Endodermal cell (in vitro differentiated cells): ENCODE measurements around the gene PPP1R16B. TPM values are rescaled to one million over a fixed set of nuclear protein-coding genes. Genes with fewer than 3 reads are reported as not detected.
"Not testable (repeated sequence)": the region's sequence is repeated elsewhere in the genome, so short reads cannot be mapped to it uniquely, and the experiment has no call there.

Experiments
- DNase-seq: peaks from one replicate; pipeline ENCODE4 v3.0.0-alpha.2; 2017
- H3K27ac ChIP-seq: 2 replicates; pipeline ENCODE4 v1.5.1; 2013; ENCODE audit warnings: mild to moderate bottlenecking, low read depth, low read length, moderate library complexity
- H3K27me3 ChIP-seq: 2 replicates; pipeline ENCODE4 v1.6.1; 2013; ENCODE audit warnings: mild to moderate bottlenecking, low read length, moderate library complexity; ENCODE audit not compliant: insufficient read depth, control insufficient read depth, poor library complexity, severe bottlenecking
- H3K36me3 ChIP-seq: 2 replicates; pipeline ENCODE4 v1.7.0; 2013; ENCODE audit warnings: mild to moderate bottlenecking, low read length, moderate library complexity; ENCODE audit not compliant: control insufficient read depth, insufficient read depth
- H3K4me1 ChIP-seq: one replicate; pipeline ENCODE4 v1.7.0; 2013; ENCODE audit warnings: low read length; ENCODE audit not compliant: control insufficient read depth, insufficient read depth
- H3K4me3 ChIP-seq: 2 replicates; pipeline ENCODE4 v1.5.1; 2013; ENCODE audit warnings: mild to moderate bottlenecking, low read length, moderate library complexity
- H3K9ac ChIP-seq: 2 replicates; pipeline ENCODE4 v1.6.1; 2013; ENCODE audit warnings: mild to moderate bottlenecking, low read length, moderate library complexity; ENCODE audit not compliant: poor library complexity, severe bottlenecking; ENCODE audit errors: extremely low read depth
- H3K9me3 ChIP-seq: 2 replicates; pipeline ENCODE4 v1.6.1; 2013; ENCODE audit warnings: mild to moderate bottlenecking, low read length, moderate library complexity; ENCODE audit not compliant: control insufficient read depth
- H3K27ac Mint-ChIP-seq: 2 replicates; pipeline ENCODE4 v1.8.0; 2020; ENCODE audit warnings: mixed read lengths
- H3K27me3 Mint-ChIP-seq: 2 replicates; pipeline ENCODE4 v1.8.0; 2021; ENCODE audit warnings: mild to moderate bottlenecking, mixed read lengths; ENCODE audit not compliant: insufficient read depth
- H3K36me3 Mint-ChIP-seq: 2 replicates; pipeline ENCODE4 v1.8.0; 2020; ENCODE audit warnings: low read depth, mixed read lengths
- H3K4me1 Mint-ChIP-seq: 2 replicates; pipeline ENCODE4 v1.8.0; 2020; ENCODE audit warnings: mixed read lengths
- H3K4me3 Mint-ChIP-seq: 2 replicates; pipeline ENCODE4 v1.8.0; 2020; ENCODE audit warnings: mild to moderate bottlenecking, moderate library complexity, mixed read lengths
- H3K9me3 Mint-ChIP-seq: 2 replicates; pipeline ENCODE4 v1.8.0; 2020; ENCODE audit warnings: mild to moderate bottlenecking, mixed read lengths
- CTCF ChIP-seq: fragments of 200-600 bp; sonication (generic); conservative IDR thresholded peaks from 2 replicates; pipeline ENCODE4 v1.5.0; 2021; ENCODE audit warnings: antibody characterized with exemption, mild to moderate bottlenecking
- WGBS, 2 experiments: methylation state at CpG; one replicate each; pipeline versions ENCODE4 v1.1.5 to v1.1.7; 2013; ENCODE audit warnings: missing lambda C conversion rate in 2 of 2, mixed read lengths in 1 of 2; ENCODE audit not compliant: insufficient coverage in 1 of 2, insufficient read length in 1 of 2; 5-methylcytosine and 5-hydroxymethylcytosine counted together
- total RNA-seq, 2 donors: library from RNA; stranded (reverse); fragmentation: NEBNext Ultra II Directional in 1 of 2; extraction: Animal tissue kit (Norgen Biotek cat#: 25700) in 1 of 2; gene quantifications; 2 replicates in 1 of 2; 3 replicates in 1 of 2; pipeline ENCODE4 v1.2.1, GENCODE V29; 2021

Gene PPP1R16B
- total RNA-seq, 2 donors from 2014 or later, result 6.7 to 15.3 TPM

DNA sequence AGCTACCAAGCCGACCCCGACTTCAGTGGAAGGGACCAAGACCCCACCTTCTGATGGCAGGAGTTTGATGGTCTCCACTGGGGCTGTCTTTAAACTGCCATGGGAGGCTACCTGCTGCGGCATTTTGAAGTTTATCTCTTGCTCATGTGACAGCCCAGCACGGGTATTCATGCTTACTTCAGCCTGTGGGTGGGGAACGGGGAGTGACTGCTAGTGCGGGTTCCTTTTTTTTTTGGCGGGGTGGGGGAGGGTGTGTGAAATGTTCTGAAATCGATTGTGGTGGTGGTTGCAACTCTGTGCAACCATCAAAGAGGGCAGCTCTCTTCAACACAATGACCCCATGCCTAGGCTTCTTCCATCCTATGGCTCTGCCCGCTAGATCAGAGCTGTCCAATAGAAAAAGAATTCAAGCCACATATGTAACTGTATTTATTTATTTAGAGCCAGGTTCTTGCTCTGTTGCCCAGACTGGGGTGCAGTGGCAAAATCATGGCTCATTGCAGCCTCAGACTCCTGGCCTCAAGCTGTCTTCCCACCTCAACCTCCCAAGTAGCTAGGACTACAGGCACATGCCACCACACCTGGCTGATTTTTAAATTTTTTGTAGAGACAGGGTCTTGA is 53.7 kb downstream of the PPP1R16B start:
- no peaks in the 10 kb centered on the region for H3K27me3 Mint-ChIP-seq
- no peak for TF ChIP-seq CTCF
- no peak overlapping the region for H3K4me3 Mint-ChIP-seq

DNA sequence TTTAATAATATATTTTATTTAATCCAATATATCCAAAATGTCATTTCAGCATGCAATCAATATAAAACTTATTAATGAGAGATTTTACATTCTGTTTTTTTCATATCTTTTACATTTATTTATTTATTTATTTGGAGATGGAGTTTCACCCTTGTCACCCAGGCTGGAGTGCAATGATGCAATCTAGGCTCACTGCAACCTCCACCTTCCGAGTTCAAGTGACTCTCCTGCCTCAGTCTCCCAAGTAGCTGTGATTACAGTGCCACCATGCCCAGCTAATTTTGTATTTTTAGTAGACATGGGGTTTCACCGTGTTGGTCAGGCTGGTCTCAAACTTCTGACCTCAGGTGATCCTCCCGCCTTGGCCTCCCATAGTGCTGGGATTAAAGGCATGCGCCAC is 54.4 kb downstream of the PPP1R16B start:
- H3K4me3 Mint-ChIP-seq, H3K36me3 ChIP-seq, H3K27me3 ChIP-seq, H3K9me3 Mint-ChIP-seq, H3K27ac ChIP-seq, H3K9ac ChIP-seq, H3K36me3 Mint-ChIP-seq, DNase-seq, H3K4me1 Mint-ChIP-seq, H3K9me3 ChIP-seq, H3K4me1 ChIP-seq, H3K27ac Mint-ChIP-seq, H3K4me3 ChIP-seq, H3K27me3 Mint-ChIP-seq: not testable (repeated sequence)
- WGBS, 2 experiments, result 85 to 91% methylated on average over 4 of the region's 4 CpGs

More for the DNA sequence above, 53.7 kb downstream of the PPP1R16B start:
- Mint-ChIP-seq H3K4me1 (peaks cover 5% of the 10 kb centered on the region), H3K36me3 (peaks cover 2% of the 10 kb centered on the region), H3K27ac (no peak overlapping the region), H3K9me3 (no peaks in the 10 kb centered on the region)
- no peak overlapping the region for H3K4me3 ChIP-seq
- no peaks in the 10 kb centered on the region for H3K9me3 ChIP-seq
- 90 to 96% methylated on average over 4 to 7 of the region's 9 CpGs for WGBS, 2 experiments
- peaks cover 3% of the 10 kb centered on the region for H3K4me1 ChIP-seq
- no peak overlapping the region for H3K27ac ChIP-seq
- H3K27me3 ChIP-seq, result no peaks in the 10 kb centered on the region
- H3K9ac ChIP-seq, result no peak overlapping the region
- no peaks in the 10 kb centered on the region for H3K36me3 ChIP-seq
- DNase-seq, result no peak

- H3K36me3 ChIP-seq, result no peaks in the 10 kb centered on the region
- WGBS, 2 experiments, result 80% methylated on average over 1 of the region's 1 CpG; no CpG with 5 or more reads in 1 of the 2 experiments
- H3K4me1 ChIP-seq, result peaks cover 3% of the 10 kb centered on the region
- Mint-ChIP-seq H3K4me1 (peaks cover 5% of the 10 kb centered on the region), H3K27me3 (no peaks in the 10 kb centered on the region), H3K36me3 (peaks cover 2% of the 10 kb centered on the region), H3K9me3 (no peaks in the 10 kb centered on the region), H3K4me3 (no peak overlapping the region), H3K27ac (no peak overlapping the region)
- H3K9me3 ChIP-seq, result no peaks in the 10 kb centered on the region
- no peak for DNase-seq
- no peaks in the 10 kb centered on the region for H3K27me3 ChIP-seq
- no peak for TF ChIP-seq CTCF
- no peak overlapping the region for H3K27ac ChIP-seq
- no peak overlapping the region for H3K9ac ChIP-seq
- H3K4me3 ChIP-seq, result no peak overlapping the region
Measured at GRCh38 chr20:38861071-38861401, 55.5 kb downstream of the PPP1R16B start.

DNA sequence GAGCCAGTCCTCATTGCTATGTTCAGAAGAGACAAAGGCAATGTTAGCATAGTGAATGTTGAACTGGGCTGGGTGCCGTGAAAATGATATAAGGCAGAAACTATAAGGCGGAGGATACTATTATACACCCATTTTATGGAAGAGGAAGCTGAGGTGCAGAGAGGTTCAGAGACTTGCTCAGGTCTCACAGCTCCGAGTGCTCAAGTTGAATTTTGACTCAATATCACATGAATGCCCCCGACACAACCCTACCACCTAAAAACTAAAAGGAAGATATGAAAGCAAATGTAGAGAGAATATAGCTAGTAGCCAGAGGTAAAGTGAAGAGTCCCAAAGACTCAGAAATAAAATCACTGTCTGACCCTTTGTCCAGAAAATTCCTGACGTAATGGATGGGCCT is 56.7 kb downstream of the PPP1R16B start:
- Mint-ChIP-seq H3K4me3 (no peak overlapping the region), H3K27ac (no peak overlapping the region), H3K4me1 (peaks cover 5% of the 10 kb centered on the region), H3K27me3 (no peaks in the 10 kb centered on the region), H3K9me3 (no peaks in the 10 kb centered on the region), H3K36me3 (peaks cover 2% of the 10 kb centered on the region)
- no peak overlapping the region for H3K27ac ChIP-seq
- no peak overlapping the region for H3K4me3 ChIP-seq
- H3K27me3 ChIP-seq, result no peaks in the 10 kb centered on the region
- no peaks in the 10 kb centered on the region for H3K36me3 ChIP-seq
- DNase-seq, result no peak
- WGBS, 2 experiments, result 95 to 100% methylated on average over 2 to 3 of the region's 5 CpGs
- peaks cover 3% of the 10 kb centered on the region for H3K4me1 ChIP-seq
- TF ChIP-seq CTCF, result no peak
- H3K9me3 ChIP-seq, result no peaks in the 10 kb centered on the region
- H3K9ac ChIP-seq, result no peak overlapping the region
